Calu3 (cell line): ENCODE data around the gene AGPAT1. TPM values are rescaled to one million over a fixed set of nuclear protein-coding genes. Genes with fewer than 3 reads are reported as not detected.
"Not testable (repeated sequence)": the region's sequence is repeated elsewhere in the genome, so short reads cannot be mapped to it uniquely, and the experiment has no call there.

ENCODE experiments used
- BruUV-seq: library from RNA; stranded (reverse); fragments of 400-500 nt; replicated peaks from 2 replicates; lab custom pipeline; 2021; lab: Mats Ljungman, UMichigan
- CTCF ChIA-PET: fragments of 300-600 bp; sonication (Branson Sonifier 250); formaldehyde crosslinking; loops from one replicate; lab custom pipeline; 2022; ENCODE audit warnings: antibody characterized with exemption; lab: Charles Lee
- DNase-seq: peaks from one replicate; pipeline ENCODE4 v3.0.0; 2022
- H3K27ac Mint-ChIP-seq: one replicate; pipeline ENCODE4 v1.8.0; 2022; ENCODE audit warnings: mixed read lengths; ENCODE audit not compliant: unreplicated experiment
- H3K27me3 Mint-ChIP-seq: one replicate; pipeline ENCODE4 v1.8.0; 2022; ENCODE audit warnings: mixed read lengths; ENCODE audit not compliant: unreplicated experiment
- H3K36me3 Mint-ChIP-seq: one replicate; pipeline ENCODE4 v1.8.0; 2022; ENCODE audit warnings: mild to moderate bottlenecking, moderate library complexity, mixed read lengths; ENCODE audit not compliant: insufficient read depth, unreplicated experiment
- H3K4me1 Mint-ChIP-seq: one replicate; pipeline ENCODE4 v1.8.0; 2022; ENCODE audit warnings: mild to moderate bottlenecking, low read depth, mixed read lengths; ENCODE audit not compliant: unreplicated experiment
- H3K4me3 Mint-ChIP-seq: one replicate; pipeline ENCODE4 v1.8.0; 2022; ENCODE audit warnings: mild to moderate bottlenecking, low read depth, moderate library complexity, mixed read lengths; ENCODE audit not compliant: unreplicated experiment
- H3K9me3 Mint-ChIP-seq: one replicate; pipeline ENCODE4 v1.8.0; 2022; ENCODE audit warnings: low read depth, mixed read lengths; ENCODE audit not compliant: unreplicated experiment
- intact Hi-C: fragments of 100-400 bp; cut with micrococcal nuclease; formaldehyde crosslinking; loops from one replicate; pipeline ENCODE4 v1.10.0; 2022; ENCODE audit not compliant: unreplicated experiment
- total RNA-seq: library from RNA; stranded (reverse); gene quantifications from 2 replicates; pipeline ENCODE4 v1.2.3, GENCODE V29; 2022
- TF ChIP-seq, protein P1 (sequence below): fragments of 200-600 bp; IDR thresholded peaks from one replicate; pipeline ENCODE4 v1.8.0; 2022; ENCODE audit warnings: antibody characterized with exemption; ENCODE audit not compliant: unreplicated experiment

The AGPAT1 gene
- total RNA-seq, 1 experiment from 2014 or later: 138 TPM

DNA sequence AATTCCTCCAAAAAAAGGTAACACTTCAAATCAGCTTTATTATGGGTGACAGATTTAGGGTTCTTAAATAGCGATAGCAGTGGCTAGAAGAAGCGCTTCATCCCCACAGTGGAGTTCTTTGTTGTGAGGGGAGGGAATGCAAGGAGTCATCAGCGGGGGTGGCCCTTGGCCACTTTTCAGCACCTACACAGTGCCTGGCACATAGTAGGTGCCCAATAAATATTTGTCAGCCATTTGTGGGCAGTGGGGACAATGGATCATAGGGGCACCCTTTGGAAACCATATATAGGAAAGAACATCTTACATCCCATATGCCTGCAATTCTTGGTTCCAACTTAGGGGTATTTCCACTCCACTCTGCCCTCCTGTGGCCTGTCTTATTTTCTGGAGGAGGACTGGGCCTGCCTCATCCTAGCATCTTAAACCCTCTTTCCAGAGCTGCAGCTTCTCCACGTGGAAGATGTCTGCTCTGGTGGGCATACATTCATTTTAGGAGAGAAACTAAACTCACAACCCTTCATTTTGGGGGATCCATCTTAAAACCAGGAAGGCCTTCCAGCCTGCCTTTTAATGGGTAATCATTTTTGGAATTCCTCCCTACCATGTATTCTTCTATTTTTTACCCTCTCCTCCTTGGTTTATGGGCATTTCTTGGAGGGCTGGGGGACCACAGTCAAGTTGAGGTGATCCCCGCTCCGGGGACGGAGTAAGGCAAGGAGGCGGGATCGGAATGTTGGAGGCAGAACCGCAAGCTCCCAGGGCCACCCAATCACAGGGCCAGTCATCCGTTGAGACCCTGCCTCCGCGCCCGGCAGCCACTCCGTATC is 19.2 kb upstream of the AGPAT1 start:
- CTCF ChIA-PET: interaction anchor here (0.6 to 3.9 kb wide), 22 partner anchors 8 to 1313 kb away, joined by 3 to 32 read pairs (median 4); partner anchors contain the start of genes AGPAT1, ATF6B and FKBPL
- BruUV-seq: TSS peak; percentile 87
- Mint-ChIP-seq H3K27ac (peak overlapping the region; percentile 99), H3K9me3 (no peaks in the 10 kb centered on the region), H3K4me3 (peak overlapping the region; percentile 95), H3K27me3 (peaks cover 2% of the 10 kb centered on the region), H3K36me3 (peaks cover 55% of the 10 kb centered on the region), H3K4me1 (peaks cover 26% of the 10 kb centered on the region)
- intact Hi-C loops: loop anchor here (10.0 kb wide), 1 partner anchor 250 kb away; the partner anchor contains the start of gene CFB
- TF ChIP-seq, protein P1, sequence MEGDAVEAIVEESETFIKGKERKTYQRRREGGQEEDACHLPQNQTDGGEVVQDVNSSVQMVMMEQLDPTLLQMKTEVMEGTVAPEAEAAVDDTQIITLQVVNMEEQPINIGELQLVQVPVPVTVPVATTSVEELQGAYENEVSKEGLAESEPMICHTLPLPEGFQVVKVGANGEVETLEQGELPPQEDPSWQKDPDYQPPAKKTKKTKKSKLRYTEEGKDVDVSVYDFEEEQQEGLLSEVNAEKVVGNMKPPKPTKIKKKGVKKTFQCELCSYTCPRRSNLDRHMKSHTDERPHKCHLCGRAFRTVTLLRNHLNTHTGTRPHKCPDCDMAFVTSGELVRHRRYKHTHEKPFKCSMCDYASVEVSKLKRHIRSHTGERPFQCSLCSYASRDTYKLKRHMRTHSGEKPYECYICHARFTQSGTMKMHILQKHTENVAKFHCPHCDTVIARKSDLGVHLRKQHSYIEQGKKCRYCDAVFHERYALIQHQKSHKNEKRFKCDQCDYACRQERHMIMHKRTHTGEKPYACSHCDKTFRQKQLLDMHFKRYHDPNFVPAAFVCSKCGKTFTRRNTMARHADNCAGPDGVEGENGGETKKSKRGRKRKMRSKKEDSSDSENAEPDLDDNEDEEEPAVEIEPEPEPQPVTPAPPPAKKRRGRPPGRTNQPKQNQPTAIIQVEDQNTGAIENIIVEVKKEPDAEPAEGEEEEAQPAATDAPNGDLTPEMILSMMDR: peak; percentile 70
- peak; percentile 65 for DNase-seq

DNA sequence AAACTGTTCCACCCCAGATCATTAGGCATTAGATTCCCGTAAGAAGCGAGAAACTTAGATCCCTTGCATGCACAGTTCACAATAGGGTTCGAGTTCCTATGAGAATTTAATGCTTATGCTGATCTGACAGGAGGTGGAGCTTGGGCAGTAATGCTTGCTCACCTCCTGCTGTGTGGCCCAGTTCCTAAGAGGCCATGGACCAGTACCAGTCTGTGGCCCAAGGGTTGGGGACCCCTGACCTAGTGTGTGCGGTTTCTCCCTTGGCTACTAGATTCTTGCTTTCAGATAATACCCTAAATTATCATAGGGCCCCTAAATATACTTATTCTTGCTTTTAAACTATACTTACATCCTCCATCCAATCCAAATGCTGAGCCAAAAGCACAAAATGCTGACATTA is 18.5 kb upstream of the AGPAT1 start:
- no TSS peak for BruUV-seq
- no peaks in the 10 kb centered on the region for H3K27me3 Mint-ChIP-seq
- peaks cover 62% of the 10 kb centered on the region for H3K36me3 Mint-ChIP-seq
- H3K9me3 Mint-ChIP-seq: no peaks in the 10 kb centered on the region
- H3K4me1 Mint-ChIP-seq: peaks cover 27% of the 10 kb centered on the region
- intact Hi-C loops: loop anchor here (10.0 kb wide), 1 partner anchor 250 kb away; the partner anchor contains the start of gene CFB
- no peak for DNase-seq
- TF ChIP-seq, protein P1: no peak
- peak overlapping the region; percentile 95 for H3K4me3 Mint-ChIP-seq
- peak overlapping the region; percentile 99 for H3K27ac Mint-ChIP-seq
- CTCF ChIA-PET: no interaction called here

DNA sequence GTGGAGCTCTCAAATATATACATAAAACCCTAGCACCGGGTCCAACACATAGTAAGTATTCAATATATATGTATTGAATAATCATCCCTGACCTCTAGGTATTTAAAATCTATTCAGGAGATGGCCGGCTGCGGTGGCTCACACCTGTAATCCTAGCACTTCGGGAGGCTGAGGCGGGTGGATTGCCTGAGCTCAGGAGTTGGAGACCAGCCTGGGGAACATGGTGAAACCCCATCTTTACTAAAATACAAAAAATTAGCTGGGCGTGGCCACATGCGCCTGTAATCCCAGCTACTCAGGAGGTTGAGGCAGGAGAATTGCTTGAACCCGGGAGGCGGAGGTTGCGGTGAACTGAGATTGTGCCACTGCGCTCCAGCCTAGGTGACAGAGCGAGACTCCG is 17.2 kb upstream of the AGPAT1 start:
- CTCF ChIA-PET: interaction anchor here (0.7 kb wide), 1 partner anchor 338 kb away, joined by 3 read pairs; no protein-coding TSS in a partner anchor
- not testable (repeated sequence) for H3K27me3 Mint-ChIP-seq, BruUV-seq, DNase-seq, H3K9me3 Mint-ChIP-seq, H3K4me3 Mint-ChIP-seq
- intact Hi-C loops: loop anchor here (10.0 kb wide), 1 partner anchor 248 kb away; the partner anchor contains the start of gene CFB
- H3K4me1 Mint-ChIP-seq: peaks cover 39% of the 10 kb centered on the region
- peak overlapping the region; percentile 54 for H3K27ac Mint-ChIP-seq
- peaks cover 66% of the 10 kb centered on the region for H3K36me3 Mint-ChIP-seq

DNA sequence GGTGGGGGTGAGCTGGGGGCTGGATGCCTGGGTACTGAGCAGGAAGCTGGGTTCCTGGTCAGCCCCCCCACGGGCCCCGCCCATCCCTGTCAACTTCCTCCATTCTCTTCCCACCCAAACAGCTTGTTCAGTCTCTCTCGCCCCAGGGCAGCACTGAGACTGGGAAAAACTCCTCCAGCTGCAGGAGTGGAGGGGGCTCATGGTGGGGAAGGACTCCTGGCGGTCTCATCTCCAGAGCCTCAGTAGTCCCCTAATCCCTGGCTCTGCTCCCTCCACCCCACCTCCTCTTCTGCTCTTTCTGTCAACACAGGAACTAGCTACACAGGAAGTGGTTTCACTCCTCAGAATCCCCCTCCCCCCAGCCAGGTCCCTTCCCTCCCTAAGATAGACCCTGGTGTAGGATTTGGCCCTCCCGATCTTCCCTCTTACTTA is 16.7 kb upstream of the AGPAT1 start, which contains the start of gene GPSM3:
Gene GPSM3 (minus strand): TSS at position 36 of the 432 bp plus-strand sequence. CDS start 130 bp downstream, outside the sequence.
- intact Hi-C loops: loop anchor here (10.0 kb wide), 1 partner anchor 248 kb away; the partner anchor contains the start of gene CFB
- Mint-ChIP-seq H3K36me3 (peaks cover 69% of the 10 kb centered on the region), H3K27ac (peak within 1 kb of the TSS; percentile 54), H3K9me3 (no peaks in the 10 kb centered on the region), H3K27me3 (no peaks in the 10 kb centered on the region), H3K4me1 (peaks cover 43% of the 10 kb centered on the region), H3K4me3 (peak within 1 kb of the TSS; percentile 80)
- TF ChIP-seq, protein P1: no peak
- CTCF ChIA-PET: interaction anchor here (0.7 kb wide), 1 partner anchor 337 kb away, joined by 3 read pairs; no protein-coding TSS in a partner anchor
- no TSS peak for BruUV-seq
- DNase-seq: peak; percentile 46
